ENCODE measurements around the gene ABLIM2. TPM values are rescaled to one million over a fixed set of nuclear protein-coding genes. Genes with fewer than 3 reads are reported as not detected.

Gene ABLIM2
- polyA plus RNA-seq, 2 of the 4 experiments (the other 2 are of a cell fraction): 0.21 to 0.40 TPM

GRCh38 chr4:8023696-8024033 is 134.9 kb downstream of the ABLIM2 start:
- no peak overlapping the region for H3K4me3 ChIP-seq
- no peak for ATAC-seq
- TF ChIP-seq KDM1A (IDR thresholded peaks at IDR 0.05; ENCODE audit: low read depth): no peak
- no peak for TF ChIP-seq CEBPB (IDR thresholded peaks at IDR 0.05)
- TF ChIP-seq RARB (CRISPR knock-in tag; IDR thresholded peaks at IDR 0.05): no peak
- TF ChIP-seq, protein P1, sequence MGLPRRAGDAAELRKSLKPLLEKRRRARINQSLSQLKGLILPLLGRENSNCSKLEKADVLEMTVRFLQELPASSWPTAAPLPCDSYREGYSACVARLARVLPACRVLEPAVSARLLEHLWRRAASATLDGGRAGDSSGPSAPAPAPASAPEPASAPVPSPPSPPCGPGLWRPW (IDR thresholded peaks at IDR 0.05): no peak
- TF ChIP-seq, protein P2, sequence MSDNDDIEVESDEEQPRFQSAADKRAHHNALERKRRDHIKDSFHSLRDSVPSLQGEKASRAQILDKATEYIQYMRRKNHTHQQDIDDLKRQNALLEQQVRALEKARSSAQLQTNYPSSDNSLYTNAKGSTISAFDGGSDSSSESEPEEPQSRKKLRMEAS (IDR thresholded peaks at IDR 0.05): no peak
- TF ChIP-seq RAD21 (conservative IDR thresholded peaks at IDR 0.05 in 1 of 2, IDR thresholded peaks at IDR 0.05 in 1 of 2): no peak
- TF ChIP-seq, protein P3, sequence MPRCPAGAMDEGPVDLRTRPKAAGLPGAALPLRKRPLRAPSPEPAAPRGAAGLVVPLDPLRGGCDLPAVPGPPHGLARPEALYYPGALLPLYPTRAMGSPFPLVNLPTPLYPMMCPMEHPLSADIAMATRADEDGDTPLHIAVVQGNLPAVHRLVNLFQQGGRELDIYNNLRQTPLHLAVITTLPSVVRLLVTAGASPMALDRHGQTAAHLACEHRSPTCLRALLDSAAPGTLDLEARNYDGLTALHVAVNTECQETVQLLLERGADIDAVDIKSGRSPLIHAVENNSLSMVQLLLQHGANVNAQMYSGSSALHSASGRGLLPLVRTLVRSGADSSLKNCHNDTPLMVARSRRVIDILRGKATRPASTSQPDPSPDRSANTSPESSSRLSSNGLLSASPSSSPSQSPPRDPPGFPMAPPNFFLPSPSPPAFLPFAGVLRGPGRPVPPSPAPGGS (IDR thresholded peaks at IDR 0.05): no peak
- no peak for TF ChIP-seq CBX8 (IDR thresholded peaks at IDR 0.05)
- TF ChIP-seq JUN (IDR thresholded peaks at IDR 0.05): no peak
- no peak for TF ChIP-seq CHD4 (IDR thresholded peaks at IDR 0.05; ENCODE audit: borderline replicate concordance)
- no peak for TF ChIP-seq GATA3 (IDR thresholded peaks at IDR 0.05; ENCODE audit: borderline replicate concordance)
- no peak for TF ChIP-seq ZFP36 (IDR thresholded peaks at IDR 0.05; ENCODE audit: borderline replicate concordance, partially characterized antibody)
- TF ChIP-seq HOXA7 (CRISPR knock-in tag; IDR thresholded peaks at IDR 0.05): no peak
- DNase-seq (ENCODE audit: low read depth in 1 of 2, low spot score in 1 of 2): no peak
- no peak overlapping the region for H3K4me2 ChIP-seq
- H3K27ac ChIP-seq: no peak overlapping the region
- no peaks in the 10 kb centered on the region for H3K9me3 ChIP-seq
- no peaks in the 10 kb centered on the region for H3K4me1 ChIP-seq
- ChIA-PET CTCF (interaction anchor here (1.2 kb wide), 1 partner anchor 253 kb away, joined by 3 read pairs; no protein-coding TSS in a partner anchor), POLR2A (no interaction called here)
- FAIRE-seq: no peak
- WGBS (ENCODE audit: missing lambda C conversion rate): 57% methylated on average over 5 of the region's 8 CpGs

DNA sequence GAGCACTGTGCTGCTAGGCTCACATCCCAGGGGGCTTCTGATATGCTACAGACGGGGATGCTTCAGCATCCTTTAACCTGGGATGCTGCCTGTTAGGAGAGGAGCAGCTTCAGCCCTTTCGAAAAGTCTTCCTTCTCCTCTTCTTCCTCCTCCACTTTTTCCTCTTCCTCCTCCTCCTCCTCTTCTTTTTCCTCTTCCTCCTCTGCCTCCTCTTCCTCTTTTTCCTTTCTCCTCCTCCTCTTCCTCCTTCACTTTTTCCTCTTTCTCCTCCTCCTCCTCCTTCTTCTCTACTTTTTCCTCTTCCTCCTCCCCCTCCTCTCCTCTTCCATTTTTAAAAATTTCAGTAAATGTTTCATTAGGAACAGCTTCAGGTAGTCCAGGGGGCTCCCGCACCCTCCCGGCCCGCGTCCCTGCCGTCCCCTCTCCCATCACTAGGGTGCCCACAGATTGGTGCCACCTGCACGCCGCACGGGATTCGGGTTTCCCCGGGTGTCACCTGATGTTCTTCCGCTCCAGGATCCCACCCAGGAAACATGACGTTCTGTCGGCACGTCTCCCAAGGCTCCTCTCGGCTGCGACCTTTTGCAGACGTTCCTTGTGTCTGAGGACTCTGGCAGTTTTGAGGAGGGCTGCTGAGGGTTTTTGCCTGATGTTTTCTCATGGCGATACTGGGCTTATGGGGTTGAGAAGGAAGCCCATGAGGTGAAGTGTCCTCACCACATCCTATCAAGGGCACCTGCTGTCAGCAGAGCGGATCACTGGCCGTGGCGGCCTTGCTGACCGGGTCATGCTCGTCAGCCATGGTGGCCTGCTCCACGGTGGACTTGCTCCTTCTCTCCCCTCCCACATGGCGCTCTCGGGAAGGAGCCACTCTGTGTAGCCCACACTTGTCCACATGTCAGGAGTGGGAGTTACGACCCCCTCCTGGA is 135.6 kb downstream of the ABLIM2 start:
- no peak for ATAC-seq
- Histone ChIP-seq H3K4me2 (no peak overlapping the region), H3K4me1 (no peaks in the 10 kb centered on the region), H3K4me3 (no peak overlapping the region), H3K27ac (no peak overlapping the region), H3K9me3 (no peaks in the 10 kb centered on the region)
- no peak for DNase-seq (ENCODE audit: low read depth in 1 of 2, low spot score in 1 of 2)
- TF ChIP-seq RFX5 (IDR thresholded peaks at IDR 0.05) (no peak), NPAS2 (CRISPR knock-in tag; IDR thresholded peaks at IDR 0.05; ENCODE audit: borderline replicate concordance) (no peak), HOXB13 (CRISPR knock-in tag; IDR thresholded peaks at IDR 0.05; ENCODE audit: low read depth) (no peak), CEBPB (IDR thresholded peaks at IDR 0.05) (no peak), SREBF2 (IDR thresholded peaks at IDR 0.05) (no peak), EHF (CRISPR knock-in tag; IDR thresholded peaks at IDR 0.05) (no peak), GATA3 (IDR thresholded peaks at IDR 0.05; ENCODE audit: borderline replicate concordance) (no peak), JUNB (IDR thresholded peaks at IDR 0.05) (no peak), EP300 (IDR thresholded peaks at IDR 0.05) (no peak), JUN (IDR thresholded peaks at IDR 0.05) (no peak), ZNF302 (CRISPR knock-in tag; IDR thresholded peaks at IDR 0.05) (no peak), KDM5A (IDR thresholded peaks at IDR 0.05) (no peak), POLR2AphosphoS2 (conservative IDR thresholded peaks at IDR 0.05; ENCODE audit: low read length) (no peak), ZFP36 (IDR thresholded peaks at IDR 0.05; ENCODE audit: borderline replicate concordance, partially characterized antibody) (no peak), BHLHE40 (IDR thresholded peaks at IDR 0.05; ENCODE audit: low read depth, low read length) (no peak), TP53 (CRISPR knock-in tag; IDR thresholded peaks at IDR 0.05) (no peak)
- TF ChIP-seq, protein P3 (IDR thresholded peaks at IDR 0.05): no peak
- TF ChIP-seq, protein P4, sequence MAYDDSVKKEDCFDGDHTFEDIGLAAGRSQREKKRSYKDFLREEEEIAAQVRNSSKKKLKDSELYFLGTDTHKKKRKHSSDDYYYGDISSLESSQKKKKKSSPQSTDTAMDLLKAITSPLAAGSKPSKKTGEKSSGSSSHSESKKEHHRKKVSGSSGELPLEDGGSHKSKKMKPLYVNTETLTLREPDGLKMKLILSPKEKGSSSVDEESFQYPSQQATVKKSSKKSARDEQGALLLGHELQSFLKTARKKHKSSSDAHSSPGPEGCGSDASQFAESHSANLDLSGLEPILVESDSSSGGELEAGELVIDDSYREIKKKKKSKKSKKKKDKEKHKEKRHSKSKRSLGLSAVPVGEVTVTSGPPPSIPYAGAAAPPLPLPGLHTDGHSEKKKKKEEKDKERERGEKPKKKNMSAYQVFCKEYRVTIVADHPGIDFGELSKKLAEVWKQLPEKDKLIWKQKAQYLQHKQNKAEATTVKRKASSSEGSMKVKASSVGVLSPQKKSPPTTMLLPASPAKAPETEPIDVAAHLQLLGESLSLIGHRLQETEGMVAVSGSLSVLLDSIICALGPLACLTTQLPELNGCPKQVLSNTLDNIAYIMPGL (CRISPR knock-in tag; IDR thresholded peaks at IDR 0.05; ENCODE audit: borderline replicate concordance): no peak
- TF ChIP-seq, protein P5, sequence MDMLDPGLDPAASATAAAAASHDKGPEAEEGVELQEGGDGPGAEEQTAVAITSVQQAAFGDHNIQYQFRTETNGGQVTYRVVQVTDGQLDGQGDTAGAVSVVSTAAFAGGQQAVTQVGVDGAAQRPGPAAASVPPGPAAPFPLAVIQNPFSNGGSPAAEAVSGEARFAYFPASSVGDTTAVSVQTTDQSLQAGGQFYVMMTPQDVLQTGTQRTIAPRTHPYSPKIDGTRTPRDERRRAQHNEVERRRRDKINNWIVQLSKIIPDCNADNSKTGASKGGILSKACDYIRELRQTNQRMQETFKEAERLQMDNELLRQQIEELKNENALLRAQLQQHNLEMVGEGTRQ (IDR thresholded peaks at IDR 0.05): no peak
- ChIA-PET CTCF (no interaction called here), POLR2A (no interaction called here)
- no peak for FAIRE-seq
- WGBS (ENCODE audit: missing lambda C conversion rate): 75% methylated on average over 18 of the region's 29 CpGs
